ENCODE measurements around the gene TRA2A.
"Not testable (repeated sequence)": the region's sequence is repeated elsewhere in the genome, so short reads cannot be mapped to it uniquely, and the experiment has no call there.

Gene TRA2A

DNA sequence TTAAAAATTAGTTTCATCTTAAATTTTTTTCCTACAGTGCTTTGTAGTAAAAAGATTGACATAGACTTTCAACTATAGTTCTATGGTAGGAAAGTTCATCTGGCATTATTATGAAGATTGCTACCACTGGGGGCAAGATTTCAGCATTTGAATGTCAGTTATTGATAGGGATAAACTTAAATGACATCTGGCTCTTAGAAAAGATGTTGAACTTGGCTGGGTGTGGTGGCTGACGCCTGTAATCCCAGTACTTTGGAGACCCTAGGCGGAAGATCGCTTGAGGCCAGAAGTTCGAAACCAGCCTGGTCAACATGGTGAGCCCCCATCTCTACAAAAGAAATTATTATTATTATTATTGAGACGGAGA, 1.4 kb upstream of the TRA2A start:
- H2AFZ ChIP-seq (ENCODE audit: low read length, unreplicated experiment), result no peak overlapping the region
- no peak overlapping the region for H3K4me3 ChIP-seq (ENCODE audit: low read depth, low read length)
- peaks cover 9% of the 10 kb centered on the region; the same call in 1 of the 2 replicates for H3K36me3 ChIP-seq (ENCODE audit: insufficient read depth, low read length)
- H3K27me3 ChIP-seq (ENCODE audit: insufficient read depth, low read length), result no peaks in the 10 kb centered on the region
- H3K79me2 ChIP-seq (ENCODE audit: control insufficient read depth, insufficient read depth, low read length, unreplicated experiment), result peaks cover 36% of the 10 kb centered on the region
- H3K4me1 ChIP-seq (ENCODE audit: control insufficient read depth, insufficient read depth, low read length, unreplicated experiment), result peaks cover 15% of the 10 kb centered on the region
- no peak overlapping the region for H3K27ac ChIP-seq (ENCODE audit: low read depth, low read length)

DNA sequence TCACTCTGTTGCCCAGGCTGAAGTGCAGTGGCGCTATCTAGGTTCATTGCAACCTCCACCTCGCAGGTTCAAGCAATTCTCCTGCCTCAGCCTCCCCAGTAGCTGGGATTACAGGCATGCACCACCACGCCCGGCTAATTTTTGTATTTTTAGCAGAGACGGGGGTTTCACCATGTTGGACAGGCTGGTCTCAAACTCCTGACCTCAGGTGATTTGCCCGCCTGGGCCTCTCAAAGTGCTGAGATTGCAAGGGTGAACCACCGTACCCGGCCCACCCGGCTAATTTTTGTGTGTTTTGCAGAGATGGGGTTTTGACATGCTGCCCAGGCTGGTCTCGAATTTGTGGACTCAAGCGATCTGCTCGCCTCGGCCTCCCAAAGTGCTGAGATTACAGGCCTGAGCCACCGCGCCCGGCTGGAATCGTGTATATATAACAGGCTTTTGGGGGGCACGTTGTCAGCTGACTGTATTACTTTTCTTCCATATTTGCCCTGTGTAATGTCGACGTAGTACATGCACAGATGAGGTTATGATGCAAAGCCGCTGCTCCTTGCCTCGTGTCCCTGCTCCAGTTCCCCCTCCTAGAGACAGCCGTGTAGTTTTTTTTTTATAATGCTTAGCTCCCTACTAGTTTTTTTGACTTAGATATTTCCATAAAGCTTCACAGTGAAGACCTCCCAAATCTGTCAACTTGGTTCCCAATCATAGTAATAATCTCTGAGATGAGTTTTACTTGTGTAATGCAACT, 883 bp upstream of the TRA2A start:
- peaks cover 41% of the 10 kb centered on the region for H3K79me2 ChIP-seq (ENCODE audit: control insufficient read depth, insufficient read depth, low read length, unreplicated experiment)
- H2AFZ ChIP-seq (ENCODE audit: low read length, unreplicated experiment), result peak overlapping the region; percentile 78
- H3K4me3 ChIP-seq (ENCODE audit: low read depth, low read length), result peak overlapping the region; percentile 94
- no peaks in the 10 kb centered on the region for H3K27me3 ChIP-seq (ENCODE audit: insufficient read depth, low read length)
- H3K4me1 ChIP-seq (ENCODE audit: control insufficient read depth, insufficient read depth, low read length, unreplicated experiment), result peaks cover 16% of the 10 kb centered on the region
- H3K36me3 ChIP-seq (ENCODE audit: insufficient read depth, low read length), result peaks cover 9% of the 10 kb centered on the region; the same call in 1 of the 2 replicates
- no peak overlapping the region for H3K27ac ChIP-seq (ENCODE audit: low read depth, low read length)

DNA sequence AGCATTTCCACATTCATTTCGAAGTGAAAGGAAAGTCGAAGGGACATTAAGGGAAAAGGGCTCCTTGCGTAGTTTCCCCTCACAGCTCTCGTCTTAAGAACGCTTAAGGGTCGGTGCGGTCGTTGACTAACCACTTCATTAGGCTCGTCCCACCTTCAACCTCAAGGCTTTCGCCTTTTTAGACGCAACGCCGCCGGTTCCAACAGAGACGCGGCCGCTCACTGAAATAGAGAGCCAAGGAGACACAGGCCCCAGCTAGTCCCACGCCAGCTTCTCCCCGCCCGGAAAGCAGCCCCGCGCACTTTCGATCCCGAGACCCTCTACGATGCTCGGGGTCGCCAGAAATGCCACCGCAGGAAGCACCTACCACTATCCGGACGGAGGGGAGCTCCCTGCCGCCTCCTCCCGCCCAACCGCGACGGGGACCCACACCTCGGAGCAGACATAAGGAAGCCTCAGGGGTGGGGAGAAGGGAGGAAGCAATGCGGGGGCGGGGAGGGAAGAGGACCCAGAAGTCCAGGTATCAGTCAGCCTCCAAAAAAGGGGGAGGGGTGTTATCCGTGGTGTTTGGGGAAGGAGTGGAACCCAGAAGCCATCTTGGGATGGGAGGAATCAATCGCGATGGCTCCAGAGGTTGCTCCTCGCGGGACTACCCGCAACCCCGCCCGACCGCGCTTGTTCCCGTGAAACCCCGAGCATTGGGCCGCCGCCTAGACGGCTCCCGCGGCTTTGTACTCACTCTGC, 559 bp downstream of the TRA2A start:
- Histone ChIP-seq H3K27ac (ENCODE audit: low read depth, low read length) (peak overlapping the region; percentile 92), H3K79me2 (ENCODE audit: control insufficient read depth, insufficient read depth, low read length, unreplicated experiment) (peaks cover 56% of the 10 kb centered on the region), H3K4me3 (ENCODE audit: low read depth, low read length) (peak overlapping the region; percentile 94), H3K4me1 (ENCODE audit: control insufficient read depth, insufficient read depth, low read length, unreplicated experiment) (peaks cover 30% of the 10 kb centered on the region), H3K27me3 (ENCODE audit: insufficient read depth, low read length) (no peaks in the 10 kb centered on the region), H2AFZ (ENCODE audit: low read length, unreplicated experiment) (peak overlapping the region; percentile 46), H3K36me3 (ENCODE audit: insufficient read depth, low read length) (peaks cover 9% of the 10 kb centered on the region; the same call in 1 of the 2 replicates)

DNA sequence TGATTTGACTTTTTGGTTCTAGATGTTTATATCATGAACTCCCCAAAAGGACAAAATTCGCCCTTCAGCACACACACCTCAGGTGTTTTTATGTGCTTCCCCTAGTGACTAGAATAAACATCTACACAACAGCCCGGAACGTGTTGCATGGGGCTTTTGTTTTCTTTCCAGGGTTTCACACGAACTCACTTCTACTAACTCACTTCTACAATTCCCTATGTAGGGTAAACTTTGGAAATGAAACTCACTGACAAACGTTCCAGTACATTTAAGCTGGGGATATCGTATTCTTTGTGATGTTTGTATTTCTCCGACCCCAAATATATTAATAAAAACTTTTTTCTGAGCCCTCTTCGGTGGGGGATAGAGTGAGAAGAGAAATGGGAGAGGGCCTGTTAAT, 1.4 kb downstream of the TRA2A start:
- peaks cover 35% of the 10 kb centered on the region for H3K4me1 ChIP-seq (ENCODE audit: control insufficient read depth, insufficient read depth, low read length, unreplicated experiment)

DNA sequence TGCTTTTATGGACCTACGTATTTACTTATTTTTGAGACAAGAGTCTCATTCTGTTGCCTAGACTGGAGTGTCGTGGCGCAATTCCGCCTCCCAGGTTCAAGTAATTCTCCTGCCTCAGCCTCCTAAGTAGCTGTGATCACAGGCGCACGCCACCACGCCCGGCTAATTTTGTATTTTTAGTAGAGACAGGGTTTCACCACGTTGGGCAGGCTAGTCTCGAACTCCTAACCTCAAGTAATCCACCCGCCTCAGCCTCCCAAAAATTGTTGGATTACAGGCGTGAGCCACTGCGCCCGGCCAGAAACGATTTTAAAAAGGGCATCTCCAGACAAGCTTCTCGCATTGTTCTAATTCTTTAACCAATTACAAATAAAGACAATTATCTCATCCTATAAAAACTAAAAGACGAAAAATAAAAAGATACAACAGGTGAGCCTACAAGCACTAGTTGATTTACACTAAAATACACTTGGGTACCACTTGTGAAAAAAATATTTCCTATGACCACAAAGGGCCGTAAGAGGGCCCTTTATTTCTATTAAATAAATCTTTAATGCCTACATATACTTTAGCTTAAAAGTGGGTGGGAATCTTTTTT, 2.4 kb downstream of the TRA2A start:
- H3K79me2 ChIP-seq (ENCODE audit: control insufficient read depth, insufficient read depth, low read length, unreplicated experiment), result peaks cover 74% of the 10 kb centered on the region
- no peaks in the 10 kb centered on the region for H3K27me3 ChIP-seq (ENCODE audit: insufficient read depth, low read length)
- H3K36me3 ChIP-seq (ENCODE audit: insufficient read depth, low read length), result peaks cover 9% of the 10 kb centered on the region; the same call in 1 of the 2 replicates
- peak overlapping the region; percentile 94 for H3K4me3 ChIP-seq (ENCODE audit: low read depth, low read length)
- no peak overlapping the region for H3K27ac ChIP-seq (ENCODE audit: low read depth, low read length)
- no peak overlapping the region for H2AFZ ChIP-seq (ENCODE audit: low read length, unreplicated experiment)
- H3K4me1 ChIP-seq (ENCODE audit: control insufficient read depth, insufficient read depth, low read length, unreplicated experiment), result peaks cover 40% of the 10 kb centered on the region

More for the DNA sequence above, 1.4 kb downstream of the TRA2A start:
- H3K27me3 ChIP-seq (ENCODE audit: insufficient read depth, low read length), result no peaks in the 10 kb centered on the region
- peak overlapping the region; percentile 92 for H3K27ac ChIP-seq (ENCODE audit: low read depth, low read length)
- peaks cover 9% of the 10 kb centered on the region; the same call in 1 of the 2 replicates for H3K36me3 ChIP-seq (ENCODE audit: insufficient read depth, low read length)
- no peak overlapping the region for H2AFZ ChIP-seq (ENCODE audit: low read length, unreplicated experiment)
- peaks cover 64% of the 10 kb centered on the region for H3K79me2 ChIP-seq (ENCODE audit: control insufficient read depth, insufficient read depth, low read length, unreplicated experiment)
- peak overlapping the region; percentile 94 for H3K4me3 ChIP-seq (ENCODE audit: low read depth, low read length)

DNA sequence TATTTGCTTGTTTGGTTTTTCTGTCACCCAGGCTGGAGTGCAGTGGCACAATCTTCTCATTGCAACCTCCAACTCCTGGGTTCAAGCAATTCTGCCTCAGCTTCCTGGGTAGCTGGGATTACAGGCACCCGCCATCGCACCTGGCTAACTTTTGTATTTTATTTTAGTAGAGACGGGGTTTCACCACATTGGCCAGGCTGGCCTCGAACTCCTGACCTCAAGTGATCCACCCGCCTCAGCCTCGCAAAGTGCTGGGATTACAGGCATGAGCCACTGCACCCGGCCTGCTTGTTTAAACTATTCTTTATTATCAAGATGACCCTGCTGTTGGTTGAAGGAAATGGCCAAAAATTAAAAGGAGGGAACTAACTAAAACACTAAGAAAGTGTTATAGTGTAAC, 6.2 kb downstream of the TRA2A start:
- not testable (repeated sequence) for H3K27me3 ChIP-seq (ENCODE audit: insufficient read depth, low read length); H3K27ac ChIP-seq (ENCODE audit: low read depth, low read length); H2AFZ ChIP-seq (ENCODE audit: low read length, unreplicated experiment); H3K4me3 ChIP-seq (ENCODE audit: low read depth, low read length)
- peaks cover 44% of the 10 kb centered on the region for H3K4me1 ChIP-seq (ENCODE audit: control insufficient read depth, insufficient read depth, low read length, unreplicated experiment)
- peaks cover 18% of the 10 kb centered on the region; the same call in 1 of the 2 replicates for H3K36me3 ChIP-seq (ENCODE audit: insufficient read depth, low read length)
- peaks cover 100% of the 10 kb centered on the region for H3K79me2 ChIP-seq (ENCODE audit: control insufficient read depth, insufficient read depth, low read length, unreplicated experiment)

DNA sequence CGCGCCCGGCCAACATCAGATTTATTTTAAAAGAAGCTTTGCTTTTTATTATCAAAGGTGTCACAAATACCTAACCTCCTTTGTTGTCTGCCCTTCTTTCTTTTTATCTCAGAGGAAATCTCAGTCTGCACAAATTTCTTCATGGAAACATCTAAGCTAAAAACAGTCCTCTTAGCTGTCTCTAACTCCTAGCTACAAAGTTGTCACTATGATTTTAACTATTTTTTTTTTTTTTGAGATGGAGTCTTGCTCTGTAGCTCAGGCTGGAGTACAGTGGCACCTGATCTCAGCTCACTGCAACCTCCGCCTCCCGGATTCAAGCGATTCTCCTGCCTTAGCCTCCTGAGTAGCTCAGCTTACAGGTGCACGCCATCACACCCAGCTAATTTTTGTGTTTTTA, 7.3 kb downstream of the TRA2A start:
- no peak overlapping the region for H3K27ac ChIP-seq (ENCODE audit: low read depth, low read length)
- peaks cover 99% of the 10 kb centered on the region for H3K79me2 ChIP-seq (ENCODE audit: control insufficient read depth, insufficient read depth, low read length, unreplicated experiment)
- no peak overlapping the region for H3K4me3 ChIP-seq (ENCODE audit: low read depth, low read length)
- no peaks in the 10 kb centered on the region for H3K27me3 ChIP-seq (ENCODE audit: insufficient read depth, low read length)
- H3K4me1 ChIP-seq (ENCODE audit: control insufficient read depth, insufficient read depth, low read length, unreplicated experiment), result peaks cover 38% of the 10 kb centered on the region
- no peak overlapping the region for H2AFZ ChIP-seq (ENCODE audit: low read length, unreplicated experiment)
- peaks cover 13% of the 10 kb centered on the region for H3K36me3 ChIP-seq (ENCODE audit: insufficient read depth, low read length)

DNA sequence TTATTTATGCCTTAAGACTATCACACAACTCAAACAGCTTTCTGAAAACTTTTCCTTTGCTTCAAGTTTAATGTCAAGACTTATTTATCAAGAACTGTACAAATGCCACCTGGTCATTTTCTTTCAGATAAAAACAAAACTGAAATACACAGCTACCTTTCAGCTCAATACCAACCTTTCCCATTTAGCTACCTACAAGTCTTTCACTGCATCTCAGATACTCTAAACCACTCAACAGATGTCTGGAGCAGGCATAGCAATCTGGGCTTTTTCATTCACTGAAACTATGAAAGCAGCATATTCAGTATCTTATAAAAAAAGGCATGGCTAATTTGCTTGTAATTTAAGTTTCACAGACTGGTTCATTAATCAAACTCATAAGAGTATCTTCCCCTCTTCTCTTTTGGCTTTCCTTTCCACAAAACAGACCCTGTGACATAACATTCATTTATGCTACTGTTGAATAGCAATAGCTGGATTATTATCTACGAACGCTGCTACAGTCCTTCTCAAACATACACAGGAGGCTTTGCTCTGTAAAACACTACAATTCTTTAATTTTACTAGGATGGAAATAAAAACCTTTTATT, 8.2 kb downstream of the TRA2A start:
- Histone ChIP-seq H3K4me3 (ENCODE audit: low read depth, low read length) (no peak overlapping the region), H3K4me1 (ENCODE audit: control insufficient read depth, insufficient read depth, low read length, unreplicated experiment) (peaks cover 30% of the 10 kb centered on the region), H2AFZ (ENCODE audit: low read length, unreplicated experiment) (no peak overlapping the region), H3K36me3 (ENCODE audit: insufficient read depth, low read length) (peaks cover 15% of the 10 kb centered on the region), H3K27ac (ENCODE audit: low read depth, low read length) (no peak overlapping the region), H3K79me2 (ENCODE audit: control insufficient read depth, insufficient read depth, low read length, unreplicated experiment) (peaks cover 99% of the 10 kb centered on the region), H3K27me3 (ENCODE audit: insufficient read depth, low read length) (no peaks in the 10 kb centered on the region)

DNA sequence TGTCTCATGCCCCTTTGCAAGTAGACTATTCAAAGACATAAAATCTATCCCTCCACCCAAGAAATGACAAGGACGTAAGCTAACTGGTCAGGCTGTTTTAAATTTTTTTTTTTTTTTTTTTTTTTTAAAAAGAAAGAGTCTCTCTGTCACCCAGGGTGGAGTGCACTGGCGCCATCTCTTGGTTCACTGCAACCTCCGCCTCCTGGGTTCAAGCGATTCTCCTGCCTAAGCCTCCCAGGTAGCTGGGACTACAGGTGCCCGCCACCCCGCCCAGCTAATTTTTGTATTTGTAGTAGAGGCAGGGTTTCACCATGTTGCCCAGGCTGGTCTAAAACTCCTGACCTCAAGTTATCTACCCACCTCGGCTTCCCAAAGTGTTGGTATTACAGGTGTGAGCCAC, 11.2 kb downstream of the TRA2A start:
- H3K79me2 ChIP-seq (ENCODE audit: control insufficient read depth, insufficient read depth, low read length, unreplicated experiment), result peaks cover 82% of the 10 kb centered on the region
- H3K27ac ChIP-seq (ENCODE audit: low read depth, low read length), result no peak overlapping the region
- H2AFZ ChIP-seq (ENCODE audit: low read length, unreplicated experiment), result no peak overlapping the region
- no peaks in the 10 kb centered on the region for H3K27me3 ChIP-seq (ENCODE audit: insufficient read depth, low read length)
- no peak overlapping the region for H3K4me3 ChIP-seq (ENCODE audit: low read depth, low read length)
- H3K4me1 ChIP-seq (ENCODE audit: control insufficient read depth, insufficient read depth, low read length, unreplicated experiment), result peaks cover 11% of the 10 kb centered on the region
- H3K36me3 ChIP-seq (ENCODE audit: insufficient read depth, low read length), result peaks cover 29% of the 10 kb centered on the region

DNA sequence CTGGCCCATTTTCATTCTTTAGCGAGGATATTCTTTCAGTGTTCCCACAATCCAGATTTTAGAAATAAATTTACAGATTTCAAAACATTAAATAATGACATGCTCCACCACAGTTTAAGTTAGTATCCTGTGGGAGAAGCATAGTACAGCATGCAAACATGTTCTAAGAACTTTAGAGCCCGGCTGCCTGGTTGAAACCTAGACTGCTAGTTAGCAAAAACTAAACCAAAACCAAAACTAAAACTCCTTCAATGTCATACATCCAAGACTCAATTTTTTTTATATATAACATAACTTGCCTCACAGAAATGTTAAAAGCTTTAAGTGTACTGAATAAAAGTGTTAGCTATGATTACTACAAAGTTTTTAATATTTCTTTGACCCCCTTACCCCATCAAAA, 17.0 kb downstream of the TRA2A start:
- Histone ChIP-seq H2AFZ (ENCODE audit: low read length, unreplicated experiment) (no peak overlapping the region), H3K4me1 (ENCODE audit: control insufficient read depth, insufficient read depth, low read length, unreplicated experiment) (no peaks in the 10 kb centered on the region), H3K4me3 (ENCODE audit: low read depth, low read length) (no peak overlapping the region), H3K79me2 (ENCODE audit: control insufficient read depth, insufficient read depth, low read length, unreplicated experiment) (peaks cover 33% of the 10 kb centered on the region), H3K36me3 (ENCODE audit: insufficient read depth, low read length) (peaks cover 35% of the 10 kb centered on the region), H3K27me3 (ENCODE audit: insufficient read depth, low read length) (no peaks in the 10 kb centered on the region), H3K27ac (ENCODE audit: low read depth, low read length) (no peak overlapping the region)
